Inflammatory macrophage treated with lipopolysaccharide for 1 hour (primary cell): Measurements from ENCODE around the gene ITGA5.

Experiments
- DNase-seq, 2 donors: peaks; one replicate each; pipeline ENCODE4 v3.0.0-alpha.2; 2020 to 2022

ITGA5 gene

DNA sequence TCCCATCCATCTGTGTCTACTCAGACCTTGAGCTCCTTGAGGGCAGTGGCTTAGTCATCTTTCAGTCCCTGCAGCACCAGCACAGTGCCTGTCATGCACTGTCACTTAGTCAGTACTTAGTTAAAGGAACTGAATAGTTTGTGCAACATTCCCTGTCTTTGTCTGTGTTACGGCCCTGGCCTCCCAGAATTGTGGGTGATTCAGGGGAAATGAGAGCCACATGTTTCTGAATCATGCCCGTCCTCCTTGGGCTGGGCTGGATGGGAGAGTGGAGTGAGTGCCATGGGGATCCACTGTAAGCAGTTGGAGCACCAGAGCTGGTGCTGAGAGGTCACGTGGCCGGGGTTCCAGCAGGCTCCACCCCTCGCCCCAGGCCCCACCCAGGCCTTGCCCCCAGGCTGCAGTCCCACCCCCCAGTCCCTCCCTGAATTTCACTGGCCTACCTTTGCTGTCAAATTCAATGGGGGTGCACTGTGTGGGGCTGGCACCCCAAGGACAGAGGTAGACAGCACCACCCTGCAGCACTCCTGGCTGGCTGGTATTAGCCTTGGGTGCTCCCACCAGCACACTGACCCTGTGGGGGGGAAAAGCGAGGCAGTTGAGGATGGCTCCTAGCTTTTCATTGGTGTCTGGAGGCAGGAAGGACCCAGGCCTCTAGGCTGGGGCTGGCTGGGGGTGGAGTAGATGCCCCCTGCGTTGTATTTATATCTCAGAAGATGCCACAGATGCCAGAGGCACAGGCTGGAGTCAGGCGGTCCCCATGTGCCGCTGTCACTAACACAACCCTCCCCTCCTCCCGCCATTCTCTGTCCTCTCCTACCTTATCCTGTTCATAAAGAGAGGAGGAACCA is 7.5 kb downstream of the ITGA5 start:
- peak; percentile 95 to 100 for DNase-seq

DNA sequence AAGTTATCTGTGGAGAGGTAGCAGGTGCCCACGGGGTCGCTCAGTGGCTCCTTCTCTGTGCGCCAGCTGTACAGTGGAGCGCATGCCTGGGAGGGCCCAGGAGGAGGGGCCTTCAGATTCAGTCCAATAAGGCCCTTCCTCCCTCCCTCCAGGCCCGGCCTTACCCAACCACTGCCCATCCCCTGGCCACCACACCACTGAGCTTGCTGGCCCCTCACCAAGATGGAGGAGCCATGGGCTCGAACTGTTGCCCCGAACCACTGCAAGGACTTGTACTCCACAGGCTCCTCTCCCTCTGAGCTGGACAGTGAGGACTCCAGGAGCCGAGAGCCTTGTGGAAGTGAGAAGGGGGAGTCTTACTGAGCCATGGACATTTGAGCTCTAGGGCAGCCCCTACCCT is 9.8 kb downstream of the ITGA5 start:
- DNase-seq = no peak

DNA sequence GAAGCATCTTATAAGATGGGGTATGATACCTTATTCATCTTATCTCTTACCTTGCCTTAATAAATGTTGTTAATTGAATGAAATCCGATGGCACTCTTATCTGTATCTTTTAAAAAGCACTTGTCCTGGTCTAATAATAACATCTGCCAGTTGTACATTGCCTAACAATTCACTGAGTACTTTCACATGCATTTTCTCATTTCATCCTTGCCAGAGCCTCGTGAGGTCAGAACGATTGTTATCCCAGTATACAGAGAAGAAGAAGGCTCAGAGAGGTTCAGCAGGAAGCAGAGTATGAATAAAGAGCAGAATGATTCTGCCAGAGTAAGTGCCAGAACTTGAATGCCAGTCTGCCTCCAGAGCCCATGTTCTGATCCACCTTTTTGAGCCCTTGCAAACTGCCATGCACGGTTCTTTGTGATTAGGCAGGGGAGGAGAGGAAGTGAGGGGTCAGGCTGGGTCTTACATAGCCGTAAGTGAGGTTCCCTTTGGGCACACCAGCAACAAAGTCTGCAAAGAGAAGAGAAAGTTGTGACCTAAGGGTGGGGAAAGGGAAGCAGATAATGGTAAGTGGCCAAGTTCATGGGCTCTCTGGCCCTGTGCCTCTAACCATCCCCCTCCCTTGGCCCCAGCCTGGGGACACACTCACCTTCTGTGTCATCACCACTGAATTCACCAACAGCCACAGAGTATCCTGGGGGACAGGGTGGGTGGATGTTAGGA is 11.7 kb downstream of the ITGA5 start:
- peak; percentile 51 to 54 for DNase-seq

DNA sequence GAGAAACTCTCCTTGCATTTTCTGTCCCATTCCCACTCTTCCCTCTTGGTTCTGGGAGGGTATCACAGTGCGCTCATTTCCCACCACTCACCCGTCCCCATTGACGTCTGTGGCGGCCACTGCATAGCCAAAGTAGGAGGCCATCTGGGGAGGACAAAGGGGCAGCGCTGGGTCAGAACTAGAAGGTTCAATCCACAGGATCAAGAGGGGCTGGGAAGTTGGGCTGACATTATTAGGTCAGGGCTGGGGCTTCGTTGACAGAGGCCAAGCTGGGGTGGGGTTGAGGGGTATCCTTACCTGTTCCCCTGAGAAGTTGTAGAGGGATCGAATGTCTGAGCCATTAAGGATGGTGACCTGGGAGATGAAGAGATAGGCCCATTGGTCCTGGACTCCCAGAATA is 13.5 kb downstream of the ITGA5 start:
- no peak for DNase-seq

DNA sequence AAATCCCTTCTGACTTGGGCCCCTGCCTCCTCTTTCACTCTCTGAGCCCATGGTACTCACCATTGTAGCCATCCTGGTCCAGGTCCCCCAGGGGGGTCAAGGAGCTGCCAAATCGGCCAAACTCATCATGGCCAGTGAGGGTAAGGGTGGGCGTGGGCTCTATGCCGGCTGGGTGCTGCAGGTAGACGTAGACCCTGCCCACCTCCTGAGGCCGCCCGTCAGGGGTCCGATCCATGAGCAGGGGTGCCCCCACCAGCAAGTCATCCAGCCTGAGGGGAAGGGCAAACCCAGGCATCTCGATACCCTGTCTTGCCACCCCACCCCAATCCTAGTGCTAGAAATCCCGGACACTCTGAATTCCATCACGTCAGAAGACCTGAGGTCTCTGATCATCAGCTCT is 14.0 kb downstream of the ITGA5 start:
- no peak for DNase-seq

DNA sequence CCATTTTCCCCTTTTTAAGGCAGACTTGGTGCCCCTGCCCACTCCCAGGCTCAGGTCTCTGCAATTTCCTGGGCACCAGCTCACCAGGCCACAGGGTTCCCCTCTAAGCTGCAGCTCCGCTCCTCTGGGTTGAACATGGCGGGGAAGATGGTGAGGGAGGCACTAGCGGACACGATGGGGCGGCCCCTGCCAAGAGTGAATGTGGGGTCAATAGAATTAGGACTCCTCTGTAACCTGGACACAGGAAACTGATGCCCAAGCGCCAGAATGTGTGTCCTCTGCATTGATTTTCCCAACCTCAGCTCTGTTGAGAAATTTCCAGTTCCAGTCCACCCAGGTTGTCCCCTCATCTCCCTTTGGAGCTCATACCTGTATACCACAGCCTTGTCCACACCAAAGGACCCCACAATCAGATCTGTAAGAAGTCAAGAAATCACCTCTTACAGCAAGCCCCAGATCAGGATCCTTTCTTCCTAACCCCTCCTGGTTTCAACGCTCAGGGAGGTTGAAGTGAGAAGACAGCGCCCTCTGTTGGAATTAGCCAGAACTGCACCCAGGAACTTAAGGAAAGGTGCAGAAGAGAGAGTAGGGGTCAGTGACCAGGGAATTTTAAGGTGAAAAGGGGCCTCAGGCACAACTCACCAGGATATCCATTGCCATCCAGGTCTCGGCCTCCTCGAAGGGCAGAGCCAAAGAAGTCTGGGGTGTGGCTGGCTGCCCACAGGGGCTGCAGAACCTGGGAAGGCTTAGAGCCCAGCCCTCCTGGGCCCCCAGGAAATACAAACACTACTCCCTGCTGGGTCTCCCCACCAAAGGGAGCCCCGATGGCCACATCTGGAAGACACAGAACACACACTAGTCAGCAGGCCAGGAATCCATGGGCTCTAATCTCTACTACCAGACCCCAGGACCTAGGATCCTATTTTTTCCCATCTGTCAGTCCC is 14.7 kb downstream of the ITGA5 start:
- peak; percentile 36 to 90 for DNase-seq

DNA sequence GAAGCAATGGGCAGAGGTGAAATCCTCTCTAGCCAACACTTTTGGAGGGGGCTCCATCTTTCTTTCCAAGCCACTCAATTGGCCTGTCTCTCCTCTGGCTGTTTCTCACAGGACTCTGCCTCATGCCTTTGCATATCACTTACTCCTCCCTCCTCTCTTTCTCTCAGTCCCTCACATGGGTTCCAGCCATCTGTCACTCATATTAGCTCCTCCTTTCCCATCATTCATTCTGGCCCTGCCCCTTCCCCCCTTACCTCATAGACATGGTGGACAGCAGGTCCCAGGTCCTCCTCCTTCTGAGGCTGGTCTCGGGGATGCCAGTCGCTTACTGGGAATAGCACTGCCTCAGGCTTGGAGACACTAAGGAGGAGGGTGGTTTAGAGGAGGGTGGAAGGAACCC is 17.9 kb downstream of the ITGA5 start:
- no peak for DNase-seq

DNA sequence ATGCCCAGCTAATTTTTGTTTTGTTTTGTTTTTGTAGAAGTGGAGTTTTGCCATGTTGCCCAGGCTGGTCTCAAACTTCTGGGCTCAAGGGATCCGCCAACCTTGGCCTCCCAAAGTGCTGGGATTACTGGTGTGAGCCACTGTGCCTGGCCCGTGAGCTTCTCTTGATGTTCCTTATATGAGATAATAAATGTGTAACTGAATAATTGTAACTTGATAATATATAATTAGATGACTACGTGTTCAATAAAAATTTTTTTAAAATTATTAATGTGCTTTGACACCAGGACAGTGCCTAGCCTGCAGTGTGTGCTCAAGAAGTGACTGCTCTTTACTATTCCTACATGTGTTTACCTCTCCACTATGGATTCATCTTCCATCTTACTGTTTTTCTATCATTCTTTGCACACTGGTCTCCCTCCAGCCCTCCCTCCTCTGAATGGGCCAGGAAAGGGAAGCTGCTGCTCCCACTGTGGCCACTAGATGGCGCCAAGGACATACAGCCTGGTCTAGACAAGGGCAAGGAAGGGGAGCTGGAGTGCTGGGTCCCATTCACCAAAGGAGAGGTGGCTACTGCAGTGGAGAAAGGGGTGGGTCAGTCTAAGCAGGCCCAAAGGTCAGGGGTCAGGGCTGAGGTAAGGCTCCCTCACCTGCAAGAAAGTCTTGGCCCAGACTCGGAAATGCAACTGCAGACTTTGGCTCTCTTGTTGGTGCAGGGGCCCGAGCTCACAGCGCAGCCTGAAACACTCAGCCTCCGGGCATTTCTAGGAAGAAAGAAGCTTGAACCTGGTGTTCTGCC is 19.9 kb downstream of the ITGA5 start:
- peak; percentile 70 to 98 for DNase-seq

DNA sequence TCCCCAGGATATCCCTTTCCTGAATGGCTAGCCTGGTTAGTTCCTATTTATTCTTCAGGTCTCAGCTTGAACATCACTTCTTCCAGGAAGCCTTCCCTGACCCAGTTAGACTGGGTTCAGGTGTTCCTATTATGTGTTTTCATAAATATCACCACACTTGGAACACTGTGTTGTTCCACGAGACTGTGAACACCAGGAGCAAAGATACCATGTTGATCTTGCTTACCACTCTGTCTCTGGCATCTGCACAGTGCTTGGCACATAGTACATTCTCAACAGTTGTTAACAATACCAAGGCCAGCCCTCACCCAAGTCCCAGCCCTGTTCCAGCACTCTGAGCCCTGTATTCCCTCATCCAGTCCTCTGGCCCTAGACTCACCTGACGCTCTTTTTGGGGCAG is 20.8 kb downstream of the ITGA5 start:
- no peak for DNase-seq

DNA sequence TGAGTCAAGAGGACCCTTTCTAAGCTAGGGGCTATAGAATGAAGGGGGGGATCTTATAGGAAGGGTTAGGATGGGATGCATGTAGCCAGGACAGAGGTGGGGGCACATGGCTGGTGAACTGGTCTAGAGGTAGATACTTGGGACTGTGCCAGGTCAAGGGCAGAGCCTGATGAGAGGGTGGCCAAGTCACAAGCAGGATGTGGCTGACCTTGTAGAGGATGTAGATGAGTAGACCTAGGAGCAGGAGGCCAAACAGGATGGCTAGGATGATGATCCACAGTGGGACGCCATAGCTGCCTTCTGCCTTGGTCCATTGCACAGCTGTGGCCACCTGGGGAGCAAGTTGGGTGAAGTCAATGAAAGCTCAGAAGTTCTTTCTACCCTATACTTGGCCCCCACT is 21.9 kb downstream of the ITGA5 start:
- no peak for DNase-seq

DNA sequence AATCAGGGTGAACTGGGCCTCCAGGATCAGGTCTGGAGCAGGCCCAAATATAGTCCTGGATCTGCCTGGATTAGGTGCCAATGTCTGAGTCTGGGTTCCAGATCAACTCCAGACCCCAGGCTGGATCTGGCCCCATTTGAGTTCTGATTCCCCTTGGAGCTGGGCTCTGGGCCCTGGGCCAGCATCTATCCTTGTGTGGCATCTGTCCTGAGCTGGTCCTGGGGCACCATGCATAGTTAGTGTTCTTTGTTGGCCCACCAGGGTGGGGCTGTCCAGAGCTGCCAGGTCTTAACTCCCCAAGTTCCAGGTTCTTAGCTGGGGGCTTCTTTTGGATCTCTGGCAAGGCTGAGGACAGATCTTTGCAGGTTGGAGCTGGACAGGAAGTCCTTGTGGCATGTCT is 23.5 kb downstream of the ITGA5 start:
- no peak for DNase-seq

DNA sequence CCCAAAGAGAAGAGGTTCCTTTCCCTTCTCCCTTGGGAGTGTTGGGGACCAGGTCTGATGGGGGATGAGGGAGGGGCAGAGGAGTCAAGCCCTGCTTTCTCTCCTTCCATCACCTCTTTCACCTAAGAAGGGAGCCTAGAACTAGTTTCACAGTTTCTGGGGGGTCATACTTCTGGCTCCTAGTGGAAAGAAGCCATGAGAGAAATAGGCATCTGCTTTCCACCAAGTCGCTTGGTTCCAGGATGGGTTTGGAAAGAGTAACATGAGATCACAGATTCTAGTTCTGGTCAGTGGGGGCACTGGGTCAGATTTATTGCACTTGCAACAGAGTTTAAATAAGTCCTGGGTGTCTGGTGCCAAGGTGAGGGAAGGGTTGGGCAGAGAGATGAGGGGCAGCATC is 24.1 kb downstream of the ITGA5 start:
- DNase-seq = no peak

DNA sequence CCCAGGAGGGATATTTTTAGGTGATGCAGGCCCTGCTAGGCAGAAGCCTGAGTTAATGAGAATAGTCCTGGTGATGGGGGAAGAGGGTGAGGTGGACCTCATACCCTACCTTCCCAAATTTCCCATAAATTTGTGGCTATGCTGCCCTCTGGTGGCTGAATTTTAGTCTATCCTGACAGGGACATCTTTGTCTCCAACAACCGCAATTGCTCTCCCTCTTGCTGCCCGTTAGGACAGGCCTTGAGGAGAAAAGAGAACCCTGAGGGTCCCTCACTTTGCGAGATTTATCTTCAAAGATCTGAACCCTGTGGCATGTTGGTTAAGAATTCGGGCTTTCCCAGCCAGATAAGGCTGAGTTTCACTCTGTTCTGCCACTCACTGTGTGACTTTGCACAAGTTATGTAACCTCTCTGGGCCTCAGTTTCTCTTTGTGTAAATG is 24.8 kb downstream of the ITGA5 start:
- DNase-seq = peak; percentile 39 to 90

DNA sequence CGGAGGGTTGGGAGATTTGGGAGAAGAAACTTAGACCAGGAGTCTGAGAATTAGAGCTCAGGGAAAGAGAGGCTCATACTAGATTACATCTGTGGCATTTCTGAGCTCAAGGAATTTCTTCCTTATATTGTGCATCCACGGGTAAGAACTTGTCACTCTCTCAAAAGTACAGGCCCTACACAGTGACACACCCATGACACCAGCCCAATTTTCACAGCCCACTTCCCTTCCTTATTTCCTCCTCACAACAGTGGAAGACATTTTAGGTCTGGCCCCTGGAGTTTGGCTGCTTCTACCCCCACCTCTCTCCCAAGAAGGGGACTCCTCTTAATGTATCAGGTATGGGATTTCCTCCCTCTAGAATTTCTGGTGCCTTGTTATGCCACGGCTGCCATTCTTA is 25.3 kb downstream of the ITGA5 start:
- peak; percentile 46 to 63 for DNase-seq

DNA sequence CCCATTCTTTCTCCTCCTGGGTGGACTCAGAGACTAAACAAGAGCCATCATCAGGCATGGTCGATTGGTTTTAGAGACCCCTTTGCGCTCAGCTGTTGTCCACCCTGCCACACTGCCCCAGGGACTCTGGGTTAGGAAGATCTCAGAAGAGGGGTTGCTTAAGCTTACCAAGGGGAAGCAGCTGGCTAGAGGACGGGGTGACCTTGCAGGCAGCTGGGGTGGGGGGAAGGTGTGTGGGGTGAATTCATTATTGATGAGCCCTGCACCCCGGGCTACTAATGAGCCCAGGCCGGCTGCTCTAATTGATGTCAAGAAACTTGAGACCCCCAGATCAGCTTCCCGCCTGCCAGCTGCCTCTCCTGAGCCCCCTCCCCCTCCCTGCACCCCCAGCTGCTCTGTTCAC is 25.9 kb downstream of the ITGA5 start:
- no peak for DNase-seq

DNA sequence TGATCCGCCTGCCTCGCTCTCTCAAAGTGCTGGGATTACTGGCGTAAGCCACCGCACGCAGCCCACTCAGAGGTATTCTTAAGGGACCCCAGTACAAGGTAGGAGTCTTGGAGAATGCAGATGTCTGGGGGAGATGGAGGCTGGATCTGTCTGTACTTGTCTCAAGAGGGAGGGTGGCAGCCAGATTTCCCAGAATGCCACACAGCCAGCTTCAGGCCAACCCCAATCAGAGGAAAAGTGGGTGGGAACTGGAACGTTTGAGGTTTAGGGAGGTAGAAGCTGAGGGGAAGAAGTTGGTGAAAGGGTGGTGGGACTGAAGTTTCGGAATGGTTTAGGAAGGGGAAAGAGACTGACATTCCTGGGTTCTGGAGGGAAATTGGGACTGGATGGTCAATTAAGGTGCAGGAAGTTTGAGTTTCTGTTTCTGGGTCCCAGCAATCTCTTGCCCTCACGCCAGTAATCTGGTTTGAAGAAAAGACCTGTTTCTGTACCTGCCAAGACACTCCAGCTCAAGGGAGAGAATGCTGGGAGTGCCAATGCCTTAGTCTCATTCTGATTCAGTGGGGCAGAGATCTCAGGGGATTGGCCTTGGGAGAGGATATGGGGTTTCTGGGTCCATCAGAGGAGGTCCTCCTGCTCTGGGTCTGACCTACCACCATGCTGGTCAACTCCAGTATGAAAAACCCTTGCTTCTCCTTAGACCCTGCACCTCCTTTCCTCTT is 26.4 kb downstream of the ITGA5 start:
- no peak for DNase-seq

DNA sequence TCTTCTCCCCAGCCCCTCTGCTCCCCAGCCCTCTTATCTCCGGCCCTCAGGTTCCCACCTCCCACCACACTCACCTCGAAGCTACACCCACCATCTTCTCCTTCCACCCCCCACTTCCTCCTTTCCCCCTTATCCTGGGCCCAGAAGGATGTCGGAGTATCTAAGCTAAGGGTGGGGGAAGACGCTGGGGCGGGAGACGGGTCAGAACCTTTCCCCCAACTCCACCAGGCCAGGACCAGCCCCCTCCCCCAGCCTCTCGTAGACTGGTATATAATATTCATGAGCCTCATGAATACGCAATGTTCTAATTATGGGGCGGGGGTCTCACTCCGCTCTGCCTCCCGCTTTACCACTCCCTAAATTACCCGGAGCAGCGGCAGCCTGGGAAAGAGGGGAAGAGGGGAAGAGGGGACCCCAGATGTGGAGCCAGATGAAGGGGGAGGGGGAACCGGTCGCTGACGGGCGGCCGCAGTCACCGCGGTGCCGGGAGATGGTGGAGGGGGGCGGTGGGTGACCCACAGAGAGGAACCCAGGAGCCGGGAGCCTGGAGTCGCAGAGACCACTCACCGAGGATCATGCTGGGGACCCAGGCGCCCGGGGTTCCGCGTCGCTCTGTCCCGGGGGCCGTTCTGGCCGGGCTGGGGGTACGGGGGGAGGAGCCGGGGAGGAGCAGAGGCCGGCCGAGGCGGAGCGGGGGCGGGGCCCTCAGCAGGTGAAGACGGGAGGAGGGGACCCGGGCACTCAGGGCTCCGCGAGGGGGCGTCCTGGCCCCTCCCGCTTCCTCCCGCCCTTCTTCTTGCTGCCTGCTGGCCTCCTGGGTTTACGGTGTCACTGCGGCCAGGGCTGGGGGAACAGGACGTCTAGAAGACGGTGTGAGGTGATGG is 28.2 kb downstream of the ITGA5 start:
- no peak for DNase-seq

DNA sequence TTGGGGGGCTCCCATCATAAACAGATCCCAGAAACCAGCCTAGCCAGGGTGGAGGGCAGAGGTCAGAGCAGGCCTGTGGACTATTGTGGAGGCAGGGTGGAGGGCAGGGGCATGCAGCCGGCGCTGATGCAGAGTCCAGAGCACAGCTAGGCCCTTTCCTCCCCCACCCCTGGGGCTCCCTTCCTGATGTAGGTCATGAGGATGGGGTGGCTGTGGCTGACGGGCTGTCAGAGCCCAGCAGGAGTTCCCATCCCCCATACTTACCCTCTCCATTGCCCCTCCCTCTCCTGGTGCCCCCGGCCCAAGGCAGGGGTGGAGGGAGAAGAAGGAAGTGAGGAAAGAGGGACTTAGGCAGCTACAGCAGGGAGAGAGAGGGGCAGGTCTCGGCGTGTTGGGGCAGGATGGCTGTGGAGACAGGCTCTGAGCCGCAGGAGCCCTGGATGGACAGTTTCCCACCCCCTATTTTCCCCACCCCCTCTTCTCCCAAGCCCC is 28.8 kb downstream of the ITGA5 start:
- no peak for DNase-seq

DNA sequence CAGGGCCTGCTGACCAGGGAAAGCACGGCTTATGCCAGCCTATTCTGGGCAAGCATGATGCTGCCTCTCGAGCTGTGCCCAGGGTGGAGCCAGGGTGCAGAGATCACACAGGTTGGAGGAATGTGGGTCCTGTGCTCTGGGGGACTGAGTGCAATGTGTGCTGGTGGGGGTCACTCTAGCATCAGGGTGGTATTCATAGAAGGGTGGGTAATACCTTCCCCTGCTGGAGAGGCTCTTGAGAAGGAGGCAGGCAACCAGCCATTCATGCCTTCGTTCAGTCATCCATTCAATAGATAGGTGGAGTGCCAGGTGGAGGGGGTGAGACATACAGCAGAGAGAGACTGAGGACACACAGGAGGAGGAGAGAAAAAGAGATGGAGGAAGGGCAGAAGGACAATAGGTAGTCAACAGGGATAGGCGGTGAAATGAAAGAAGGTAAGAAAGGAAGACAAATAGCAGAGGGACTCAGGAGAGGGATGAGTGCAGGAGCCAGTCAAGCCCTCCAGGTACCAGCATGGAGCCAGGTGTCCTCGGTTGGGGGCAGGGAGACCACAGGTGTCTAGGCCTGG is 29.4 kb downstream of the ITGA5 start:
- DNase-seq = no peak

DNA sequence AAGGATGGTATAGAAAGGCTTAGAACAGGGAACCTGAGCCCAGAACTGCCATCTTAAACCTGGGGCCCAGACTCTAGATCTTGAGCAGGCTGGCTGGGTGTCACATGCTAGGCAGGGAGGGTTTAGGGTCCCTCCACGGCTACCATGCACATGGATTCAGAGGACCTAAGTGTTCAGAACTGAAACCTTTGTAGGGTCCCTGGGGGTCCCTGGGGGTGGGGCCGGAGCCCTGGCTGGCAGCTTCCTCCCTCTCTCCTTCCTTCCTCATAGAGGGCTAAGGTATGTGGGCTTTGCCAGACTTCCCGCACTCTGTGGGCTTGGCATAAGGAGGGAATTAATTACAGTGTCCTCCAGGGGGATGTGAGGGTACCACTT is 29.9 kb downstream of the ITGA5 start:
- no peak for DNase-seq
